Panc1 (cell line): Measurements from ENCODE around the gene SRC. TPM values are rescaled to one million over a fixed set of nuclear protein-coding genes. Genes with fewer than 3 reads are reported as not detected.

ENCODE experiments used
- ATAC-seq: fragments of 200-7000 bp; cut with Tn5 transposase; 2 replicates; pipeline ENCODE4 v1.9.1; 2020; ENCODE audit warnings: mild to moderate bottlenecking, moderate library complexity
- BruUV-seq: library from RNA; stranded (reverse); fragments of 400-500 nt; replicated peaks from 2 replicates; lab custom pipeline; 2021; lab: Mats Ljungman, UMichigan
- CTCF ChIA-PET: fragments of 300-600 bp; sonication (Branson Sonifier 250); formaldehyde crosslinking; loops from one replicate; lab custom pipeline; 2022; ENCODE audit warnings: antibody characterized with exemption; lab: Charles Lee
- POLR2A ChIA-PET: fragments of 300-600 bp; sonication (Branson Sonifier 250); formaldehyde crosslinking; loops from one replicate; lab custom pipeline; 2022; ENCODE audit warnings: antibody characterized with exemption; lab: Charles Lee
- DNase-seq: peaks from one replicate; pipeline ENCODE4 v3.0.0-alpha.2; 2010; ENCODE audit warnings: low read depth, low spot score
- H3K27ac ChIP-seq: 2 replicates; pipeline ENCODE4 v1.5.1; 2011; ENCODE audit warnings: mild to moderate bottlenecking, low read length, inconsistent platforms
- H3K27me3 ChIP-seq: fragments of 200-500 bp; sonication (Bioruptor generic); 2 replicates; pipeline ENCODE4 v1.6.0; 2014; ENCODE audit warnings: low read length, inconsistent platforms; ENCODE audit not compliant: control insufficient read depth, insufficient read depth
- H3K36me3 ChIP-seq: fragments of 200-500 bp; sonication (Bioruptor generic); 2 replicates; pipeline ENCODE4 v1.5.1; 2014; ENCODE audit warnings: inconsistent platforms, mild to moderate bottlenecking, low read length, moderate library complexity; ENCODE audit not compliant: control insufficient read depth, insufficient read depth
- H3K4me1 ChIP-seq: 2 replicates; pipeline ENCODE4 v1.5.1; 2011; ENCODE audit warnings: inconsistent platforms, mild to moderate bottlenecking, low read length, moderate library complexity; ENCODE audit not compliant: control insufficient read depth, insufficient read depth
- H3K4me3 ChIP-seq, 2 experiments: 2 replicates each; pipeline ENCODE4 v1.5.1; 2011 to 2012; ENCODE audit warnings: low read depth in 2 of 2, low read length in 2 of 2, mild to moderate bottlenecking in 2 of 2, inconsistent platforms in 1 of 2, moderate library complexity in 1 of 2
- H3K9me3 ChIP-seq: fragments of 200-500 bp; sonication (Bioruptor generic); 2 replicates; pipeline ENCODE4 v1.5.1; 2014; ENCODE audit warnings: low read depth, mild to moderate bottlenecking, inconsistent platforms, low read length, moderate library complexity; ENCODE audit not compliant: control insufficient read depth, insufficient read depth
- POLR2AphosphoS5 ChIP-seq: IDR thresholded peaks from 2 replicates; pipeline ENCODE4 v1.6.1; 2012; ENCODE audit warnings: mild to moderate bottlenecking, low read depth, low read length, moderate library complexity
- SIN3A ChIP-seq: IDR thresholded peaks from 2 replicates; pipeline ENCODE4 v1.6.1; 2012; ENCODE audit warnings: low read depth, mild to moderate bottlenecking, low read length, moderate library complexity, borderline replicate concordance; ENCODE audit not compliant: insufficient read depth
- TCF7L2 ChIP-seq: IDR thresholded peaks from 2 replicates; pipeline ENCODE4 v1.6.1; 2011; ENCODE audit warnings: mild to moderate bottlenecking, low read depth, low read length, inconsistent platforms
- in situ Hi-C: cut with HindIII; loops from 2 replicates; pipeline ENCODE4 v1.10.0; 2016; ENCODE audit warnings: low sequenced_read_pairs, low pct_unique_long_range_greater_than_20kb
- intact Hi-C: fragments of 100-400 bp; cut with micrococcal nuclease; formaldehyde crosslinking; loops from one replicate; pipeline ENCODE4 v1.10.0; 2022; ENCODE audit not compliant: unreplicated experiment
- total RNA-seq: library from RNA; stranded (reverse); gene quantifications from one replicate; pipeline ENCODE4 v1.2.1, GENCODE V29; 2021; ENCODE audit not compliant: unreplicated experiment
- TF ChIP-seq, protein P1 (sequence below), 2 experiments: IDR thresholded peaks; 2 replicates each; pipeline ENCODE4 v1.6.1; 2011 to 2012; ENCODE audit warnings: low read depth in 2 of 2, control low read depth in 1 of 2, low read length in 1 of 2, mild to moderate bottlenecking in 1 of 2, moderate library complexity in 1 of 2; ENCODE audit not compliant: insufficient read depth in 1 of 2
- TF ChIP-seq, protein P2 (sequence below): fragments of 450-650 bp; IDR thresholded peaks from 2 replicates; pipeline ENCODE4 v1.5.1; 2017; ENCODE audit warnings: mild to moderate bottlenecking

Gene SRC
- total RNA-seq, 1 experiment from 2014 or later: 24.9 TPM

GRCh38 chr20:37414224-37415035 lies 68.5 kb downstream of the SRC start:
- peaks cover 3% of the 10 kb centered on the region; the same call in 1 of the 2 replicates for H3K4me1 ChIP-seq
- intact Hi-C loops (no loop called here), in situ Hi-C loops (no loop called here)
- H3K9me3 ChIP-seq: no peaks in the 10 kb centered on the region
- ChIA-PET POLR2A (no interaction called here), CTCF (interaction anchor here (0.6 kb wide), 1 partner anchor 37 kb away, joined by 3 read pairs; no protein-coding TSS in a partner anchor)
- no TSS peak for BruUV-seq
- TF ChIP-seq, protein P1, sequence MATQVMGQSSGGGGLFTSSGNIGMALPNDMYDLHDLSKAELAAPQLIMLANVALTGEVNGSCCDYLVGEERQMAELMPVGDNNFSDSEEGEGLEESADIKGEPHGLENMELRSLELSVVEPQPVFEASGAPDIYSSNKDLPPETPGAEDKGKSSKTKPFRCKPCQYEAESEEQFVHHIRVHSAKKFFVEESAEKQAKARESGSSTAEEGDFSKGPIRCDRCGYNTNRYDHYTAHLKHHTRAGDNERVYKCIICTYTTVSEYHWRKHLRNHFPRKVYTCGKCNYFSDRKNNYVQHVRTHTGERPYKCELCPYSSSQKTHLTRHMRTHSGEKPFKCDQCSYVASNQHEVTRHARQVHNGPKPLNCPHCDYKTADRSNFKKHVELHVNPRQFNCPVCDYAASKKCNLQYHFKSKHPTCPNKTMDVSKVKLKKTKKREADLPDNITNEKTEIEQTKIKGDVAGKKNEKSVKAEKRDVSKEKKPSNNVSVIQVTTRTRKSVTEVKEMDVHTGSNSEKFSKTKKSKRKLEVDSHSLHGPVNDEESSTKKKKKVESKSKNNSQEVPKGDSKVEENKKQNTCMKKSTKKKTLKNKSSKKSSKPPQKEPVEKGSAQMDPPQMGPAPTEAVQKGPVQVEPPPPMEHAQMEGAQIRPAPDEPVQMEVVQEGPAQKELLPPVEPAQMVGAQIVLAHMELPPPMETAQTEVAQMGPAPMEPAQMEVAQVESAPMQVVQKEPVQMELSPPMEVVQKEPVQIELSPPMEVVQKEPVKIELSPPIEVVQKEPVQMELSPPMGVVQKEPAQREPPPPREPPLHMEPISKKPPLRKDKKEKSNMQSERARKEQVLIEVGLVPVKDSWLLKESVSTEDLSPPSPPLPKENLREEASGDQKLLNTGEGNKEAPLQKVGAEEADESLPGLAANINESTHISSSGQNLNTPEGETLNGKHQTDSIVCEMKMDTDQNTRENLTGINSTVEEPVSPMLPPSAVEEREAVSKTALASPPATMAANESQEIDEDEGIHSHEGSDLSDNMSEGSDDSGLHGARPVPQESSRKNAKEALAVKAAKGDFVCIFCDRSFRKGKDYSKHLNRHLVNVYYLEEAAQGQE (IDR thresholded peaks at IDR 0.05; ENCODE audit: insufficient read depth in 1 of 2, low read depth in 2 of 2, low read length in 1 of 2): no peak
- TF ChIP-seq SIN3A: no peak
- TF ChIP-seq, protein P2, sequence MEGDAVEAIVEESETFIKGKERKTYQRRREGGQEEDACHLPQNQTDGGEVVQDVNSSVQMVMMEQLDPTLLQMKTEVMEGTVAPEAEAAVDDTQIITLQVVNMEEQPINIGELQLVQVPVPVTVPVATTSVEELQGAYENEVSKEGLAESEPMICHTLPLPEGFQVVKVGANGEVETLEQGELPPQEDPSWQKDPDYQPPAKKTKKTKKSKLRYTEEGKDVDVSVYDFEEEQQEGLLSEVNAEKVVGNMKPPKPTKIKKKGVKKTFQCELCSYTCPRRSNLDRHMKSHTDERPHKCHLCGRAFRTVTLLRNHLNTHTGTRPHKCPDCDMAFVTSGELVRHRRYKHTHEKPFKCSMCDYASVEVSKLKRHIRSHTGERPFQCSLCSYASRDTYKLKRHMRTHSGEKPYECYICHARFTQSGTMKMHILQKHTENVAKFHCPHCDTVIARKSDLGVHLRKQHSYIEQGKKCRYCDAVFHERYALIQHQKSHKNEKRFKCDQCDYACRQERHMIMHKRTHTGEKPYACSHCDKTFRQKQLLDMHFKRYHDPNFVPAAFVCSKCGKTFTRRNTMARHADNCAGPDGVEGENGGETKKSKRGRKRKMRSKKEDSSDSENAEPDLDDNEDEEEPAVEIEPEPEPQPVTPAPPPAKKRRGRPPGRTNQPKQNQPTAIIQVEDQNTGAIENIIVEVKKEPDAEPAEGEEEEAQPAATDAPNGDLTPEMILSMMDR: no peak
- ATAC-seq (no peak), DNase-seq (no peak)
- H3K27ac ChIP-seq: no peak overlapping the region
- H3K27me3 ChIP-seq: peaks cover 3% of the 10 kb centered on the region; the same call in 1 of the 2 replicates
- no peaks in the 10 kb centered on the region for H3K36me3 ChIP-seq
- H3K4me3 ChIP-seq: no peak overlapping the region

DNA sequence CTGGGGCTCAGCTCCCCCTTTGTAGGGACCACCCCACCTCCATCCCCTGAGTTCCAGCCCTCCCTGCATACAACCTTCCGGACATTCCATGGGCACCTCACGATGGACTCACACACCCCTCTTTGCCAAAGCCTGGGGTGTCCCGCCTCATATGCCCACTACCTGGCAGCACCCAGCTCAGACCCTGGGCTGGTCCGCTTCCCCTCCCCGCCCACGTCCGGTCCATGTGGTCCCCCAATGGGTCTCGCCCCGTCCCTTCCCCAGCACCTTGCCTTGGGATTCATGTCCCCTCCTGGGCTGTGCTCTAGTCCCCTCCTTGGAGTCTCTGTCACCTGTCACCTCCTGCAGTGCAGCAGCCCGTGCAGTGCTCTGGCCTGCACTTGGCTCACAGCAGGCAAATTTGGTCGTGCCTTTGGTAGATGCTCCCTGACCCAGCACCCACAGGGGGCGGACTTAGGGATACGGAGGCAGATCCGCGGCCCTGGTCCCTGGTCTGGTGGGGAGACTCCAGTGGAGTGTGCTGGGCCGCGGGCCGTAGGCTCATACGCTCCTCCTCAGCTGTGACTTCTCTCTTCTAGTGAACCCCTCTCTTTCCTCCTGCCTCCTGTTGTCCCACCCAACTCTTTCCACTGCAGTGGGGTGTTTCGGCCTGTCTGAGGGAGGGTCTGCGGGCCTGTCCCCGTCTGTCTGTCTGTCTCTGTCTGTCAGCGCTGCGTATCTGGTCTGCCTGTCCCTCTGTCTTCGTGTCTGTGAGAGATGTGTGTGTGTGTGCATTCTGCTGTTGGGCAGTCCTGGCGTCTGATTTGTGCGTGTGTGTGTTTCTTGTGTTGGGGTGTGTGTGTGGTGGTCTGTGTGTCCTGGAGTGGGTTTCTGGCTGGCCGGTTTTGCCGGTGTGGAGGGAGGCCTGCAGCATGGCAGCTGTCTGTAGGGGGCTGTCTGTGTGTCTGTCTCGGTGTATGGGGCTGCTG lies 69.5 kb downstream of the SRC start:
- no peaks in the 10 kb centered on the region for H3K9me3 ChIP-seq
- no TSS peak for BruUV-seq
- in situ Hi-C loops (no loop called here), intact Hi-C loops (no loop called here)
- no peak overlapping the region for H3K4me3 ChIP-seq
- no peak overlapping the region for H3K27ac ChIP-seq
- peaks cover 3% of the 10 kb centered on the region; the same call in 1 of the 2 replicates for H3K4me1 ChIP-seq
- DNase-seq (no peak), ATAC-seq (no peak)
- peaks cover 3% of the 10 kb centered on the region; the same call in 1 of the 2 replicates for H3K27me3 ChIP-seq
- CTCF ChIA-PET: interaction anchor here (0.6 kb wide), 1 partner anchor 38 kb away, joined by 3 read pairs; no protein-coding TSS in a partner anchor
- POLR2A ChIA-PET: no interaction called here
- TF ChIP-seq, protein P1 (IDR thresholded peaks at IDR 0.05; ENCODE audit: insufficient read depth in 1 of 2, low read depth in 2 of 2, low read length in 1 of 2): no peak
- TF ChIP-seq SIN3A (no peak), TCF7L2 (no peak), POLR2AphosphoS5 (no peak)
- TF ChIP-seq, protein P2: no peak
- H3K36me3 ChIP-seq: no peaks in the 10 kb centered on the region
